ENCODE data around the gene MACROD2. TPM values are rescaled to one million over a fixed set of nuclear protein-coding genes. Genes with fewer than 3 reads are reported as not detected.

Gene MACROD2
- total RNA-seq, 1 experiment from 2014 or later = 1.4 TPM

DNA sequence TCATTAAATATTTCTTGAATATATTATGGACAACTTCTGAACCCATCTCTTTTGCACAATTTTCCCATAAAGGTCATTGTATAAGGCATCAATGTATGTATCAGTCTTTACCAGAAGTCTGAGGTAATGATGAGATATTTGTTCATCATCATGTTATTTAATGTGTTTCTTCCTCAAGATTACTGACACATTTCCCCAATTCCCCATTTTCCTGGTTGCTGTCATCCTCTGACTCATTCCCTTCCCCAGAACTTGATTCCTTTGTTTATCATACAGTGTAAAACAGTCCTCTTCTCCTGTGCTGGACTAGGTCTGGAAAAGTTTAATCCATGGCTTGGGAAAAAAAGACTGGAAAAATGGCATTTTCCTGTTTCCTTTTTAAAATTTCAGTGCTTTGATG lies 450.0 kb downstream of the MACROD2 start:
- no peaks in the 10 kb centered on the region for H3K27me3 ChIP-seq (replicated peaks; ENCODE audit: insufficient read depth, low read depth, low read length, poor library complexity)
- ChIA-PET CTCF (no interaction called here), POLR2A (ENCODE audit: low non-redundant PET) (no interaction called here)
- H3K9me3 ChIP-seq (ENCODE audit: low read depth, low read length, poor library complexity, severe bottlenecking) = peaks cover 4% of the 10 kb centered on the region
- no peak for DNase-seq (ENCODE audit: low spot score)
- no TSS peak for BruUV-seq (replicated peaks)
- H3K4me1 ChIP-seq (ENCODE audit: insufficient read depth, low read length, poor library complexity, severe bottlenecking) = no peaks in the 10 kb centered on the region
- intact Hi-C loops (cut with micrococcal nuclease; ENCODE audit: unreplicated experiment) = no loop called here
- H3K4me3 ChIP-seq (ENCODE audit: low read depth, low read length, poor library complexity, severe bottlenecking) = no peak overlapping the region
- no peak for TF ChIP-seq EZH2 (IDR thresholded peaks at IDR 0.05; ENCODE audit: borderline replicate concordance, low read depth, low read length, poor library complexity, severe bottlenecking)
- TF ChIP-seq, protein P1, sequence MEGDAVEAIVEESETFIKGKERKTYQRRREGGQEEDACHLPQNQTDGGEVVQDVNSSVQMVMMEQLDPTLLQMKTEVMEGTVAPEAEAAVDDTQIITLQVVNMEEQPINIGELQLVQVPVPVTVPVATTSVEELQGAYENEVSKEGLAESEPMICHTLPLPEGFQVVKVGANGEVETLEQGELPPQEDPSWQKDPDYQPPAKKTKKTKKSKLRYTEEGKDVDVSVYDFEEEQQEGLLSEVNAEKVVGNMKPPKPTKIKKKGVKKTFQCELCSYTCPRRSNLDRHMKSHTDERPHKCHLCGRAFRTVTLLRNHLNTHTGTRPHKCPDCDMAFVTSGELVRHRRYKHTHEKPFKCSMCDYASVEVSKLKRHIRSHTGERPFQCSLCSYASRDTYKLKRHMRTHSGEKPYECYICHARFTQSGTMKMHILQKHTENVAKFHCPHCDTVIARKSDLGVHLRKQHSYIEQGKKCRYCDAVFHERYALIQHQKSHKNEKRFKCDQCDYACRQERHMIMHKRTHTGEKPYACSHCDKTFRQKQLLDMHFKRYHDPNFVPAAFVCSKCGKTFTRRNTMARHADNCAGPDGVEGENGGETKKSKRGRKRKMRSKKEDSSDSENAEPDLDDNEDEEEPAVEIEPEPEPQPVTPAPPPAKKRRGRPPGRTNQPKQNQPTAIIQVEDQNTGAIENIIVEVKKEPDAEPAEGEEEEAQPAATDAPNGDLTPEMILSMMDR (conservative IDR thresholded peaks at IDR 0.05; ENCODE audit: low read depth, low read length) = no peak
- H3K36me3 ChIP-seq (ENCODE audit: insufficient read depth, low read length, poor library complexity, severe bottlenecking) = no peaks in the 10 kb centered on the region
- H3K27ac ChIP-seq (ENCODE audit: low read depth, low read length, poor library complexity, severe bottlenecking) = no peak overlapping the region

GRCh38 chr20:14445902-14446301 lies 450.6 kb downstream of the MACROD2 start:
- ChIA-PET CTCF (no interaction called here), POLR2A (ENCODE audit: low non-redundant PET) (no interaction called here)
- intact Hi-C loops (cut with micrococcal nuclease; ENCODE audit: unreplicated experiment) = no loop called here
- Histone ChIP-seq H3K4me3 (ENCODE audit: low read depth, low read length, poor library complexity, severe bottlenecking) (no peak overlapping the region), H3K9me3 (ENCODE audit: low read depth, low read length, poor library complexity, severe bottlenecking) (peaks cover 4% of the 10 kb centered on the region), H3K27me3 (replicated peaks; ENCODE audit: insufficient read depth, low read depth, low read length, poor library complexity) (no peaks in the 10 kb centered on the region), H3K36me3 (ENCODE audit: insufficient read depth, low read length, poor library complexity, severe bottlenecking) (no peaks in the 10 kb centered on the region), H3K4me1 (ENCODE audit: insufficient read depth, low read length, poor library complexity, severe bottlenecking) (no peaks in the 10 kb centered on the region), H3K27ac (ENCODE audit: low read depth, low read length, poor library complexity, severe bottlenecking) (no peak overlapping the region)
- no peak for TF ChIP-seq EZH2 (IDR thresholded peaks at IDR 0.05; ENCODE audit: borderline replicate concordance, low read depth, low read length, poor library complexity, severe bottlenecking)
- TF ChIP-seq, protein P1 (conservative IDR thresholded peaks at IDR 0.05; ENCODE audit: low read depth, low read length) = no peak
- no peak for DNase-seq (ENCODE audit: low spot score)
- no TSS peak for BruUV-seq (replicated peaks)

- DNase-seq (ENCODE audit: low spot score) = no peak
- POLR2A ChIA-PET (ENCODE audit: low non-redundant PET) = no interaction called here
- H3K36me3 ChIP-seq (ENCODE audit: insufficient read depth, low read length, poor library complexity, severe bottlenecking) = no peaks in the 10 kb centered on the region
- intact Hi-C loops (cut with micrococcal nuclease; ENCODE audit: unreplicated experiment) = no loop called here
- H3K4me1 ChIP-seq (ENCODE audit: insufficient read depth, low read length, poor library complexity, severe bottlenecking) = no peaks in the 10 kb centered on the region
- no peaks in the 10 kb centered on the region for H3K27me3 ChIP-seq (replicated peaks; ENCODE audit: insufficient read depth, low read depth, low read length, poor library complexity)
- H3K4me3 ChIP-seq (ENCODE audit: low read depth, low read length, poor library complexity, severe bottlenecking) = no peak overlapping the region
- H3K27ac ChIP-seq (ENCODE audit: low read depth, low read length, poor library complexity, severe bottlenecking) = no peak overlapping the region
- H3K9me3 ChIP-seq (ENCODE audit: low read depth, low read length, poor library complexity, severe bottlenecking) = peaks cover 3% of the 10 kb centered on the region
- TF ChIP-seq, protein P1 (conservative IDR thresholded peaks at IDR 0.05; ENCODE audit: low read depth, low read length) = no peak
- no peak for TF ChIP-seq EZH2 (IDR thresholded peaks at IDR 0.05; ENCODE audit: borderline replicate concordance, low read depth, low read length, poor library complexity, severe bottlenecking)
- BruUV-seq (replicated peaks) = no TSS peak
- CTCF ChIA-PET = no interaction called here
Observed at GRCh38 chr20:14446446-14446845, 451.1 kb downstream of the MACROD2 start.
